KOPT-K1 (cell line): ENCODE results near the gene RYR3.

Experiments
- H3K27ac ChIP-seq: fragments of 200-600 bp; sonication (generic); 2 replicates; pipeline ENCODE4 v1.5.1; 2016; ENCODE audit warnings: antibody characterized with exemption, mild to moderate bottlenecking, low read depth, low read length; ENCODE audit not compliant: poor library complexity, severe bottlenecking
- H3K36me3 ChIP-seq: fragments of 200-600 bp; sonication (generic); 2 replicates; pipeline ENCODE4 v1.5.1; 2017; ENCODE audit warnings: antibody characterized with exemption, mild to moderate bottlenecking, low read length, moderate library complexity; ENCODE audit not compliant: insufficient read depth
- H3K9me3 ChIP-seq: fragments of 200-600 bp; sonication (generic); 2 replicates; pipeline ENCODE4 v1.5.1; 2017; ENCODE audit warnings: antibody characterized with exemption, low read length, mild to moderate bottlenecking; ENCODE audit not compliant: insufficient read depth, poor library complexity, severe bottlenecking

Gene RYR3

DNA sequence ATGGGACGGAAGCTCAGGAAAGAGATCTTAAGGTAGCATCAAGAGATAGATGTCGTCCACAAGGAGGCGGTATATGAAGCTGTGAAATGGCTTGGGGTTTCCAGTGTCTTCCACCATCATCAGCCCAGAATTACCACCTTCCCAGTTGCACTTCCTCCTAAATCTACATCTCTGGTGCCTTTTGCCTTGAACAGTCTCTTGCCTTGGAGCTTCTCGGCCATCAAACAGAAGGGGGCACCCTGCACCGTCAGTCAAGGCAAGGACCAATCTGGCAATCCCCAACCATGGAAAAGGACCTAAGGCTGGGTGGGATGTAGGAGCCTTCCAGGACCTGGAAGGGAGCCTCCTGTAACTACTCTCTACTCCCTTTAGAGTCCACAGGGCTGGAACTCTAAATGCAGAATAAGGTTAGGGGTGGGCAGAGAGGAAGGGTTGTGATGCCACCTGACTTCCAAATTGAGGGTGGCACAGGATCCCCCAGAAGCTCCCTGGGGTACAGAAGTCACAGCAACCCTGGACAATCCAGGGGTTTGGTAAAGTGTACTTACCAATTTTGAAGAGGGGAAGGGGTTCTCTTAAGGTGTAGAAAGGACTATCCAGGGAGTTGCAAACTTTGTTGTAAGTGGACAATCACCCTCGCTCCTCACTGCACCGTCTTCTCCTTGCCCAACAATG lies 1.0 kb upstream of the RYR3 start:
- no peaks in the 10 kb centered on the region for H3K36me3 ChIP-seq
- no peak overlapping the region for H3K27ac ChIP-seq
- no peaks in the 10 kb centered on the region for H3K9me3 ChIP-seq

- Histone ChIP-seq H3K27ac (no peak overlapping the region), H3K36me3 (no peaks in the 10 kb centered on the region), H3K9me3 (no peaks in the 10 kb centered on the region)
These were observed 675 bp downstream of the RYR3 start for GRCh38 chr15:33311312-33311971.

GRCh38 chr15:33313491-33313890 lies 2.7 kb downstream of the RYR3 start:
- Histone ChIP-seq H3K9me3 (no peaks in the 10 kb centered on the region), H3K36me3 (no peaks in the 10 kb centered on the region), H3K27ac (no peak overlapping the region)

DNA sequence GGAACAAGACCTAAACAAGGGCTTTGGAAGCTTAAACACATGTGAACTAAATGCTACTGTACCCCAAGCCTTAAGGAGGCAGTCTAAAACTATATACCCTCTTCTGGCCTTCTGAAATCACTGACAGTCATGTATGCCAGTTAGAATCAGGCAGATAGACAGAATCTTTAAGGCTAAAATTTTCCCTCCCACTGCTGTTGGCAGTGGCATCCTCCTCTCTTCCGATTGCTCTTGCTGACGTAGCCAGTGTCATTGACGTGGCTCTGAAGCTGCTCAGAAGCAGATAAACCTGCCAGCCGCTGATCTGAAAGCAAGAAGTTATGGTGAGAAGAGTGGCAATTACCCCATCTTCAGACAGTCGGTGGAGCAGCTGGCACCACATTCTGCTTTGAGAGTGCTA lies 3.3 kb downstream of the RYR3 start:
- Histone ChIP-seq H3K36me3 (no peaks in the 10 kb centered on the region), H3K27ac (no peak overlapping the region), H3K9me3 (no peaks in the 10 kb centered on the region)

GRCh38 chr15:33315044-33315443 lies 4.3 kb downstream of the RYR3 start:
- H3K27ac ChIP-seq, result no peak overlapping the region
- no peaks in the 10 kb centered on the region for H3K36me3 ChIP-seq
- no peaks in the 10 kb centered on the region for H3K9me3 ChIP-seq

DNA sequence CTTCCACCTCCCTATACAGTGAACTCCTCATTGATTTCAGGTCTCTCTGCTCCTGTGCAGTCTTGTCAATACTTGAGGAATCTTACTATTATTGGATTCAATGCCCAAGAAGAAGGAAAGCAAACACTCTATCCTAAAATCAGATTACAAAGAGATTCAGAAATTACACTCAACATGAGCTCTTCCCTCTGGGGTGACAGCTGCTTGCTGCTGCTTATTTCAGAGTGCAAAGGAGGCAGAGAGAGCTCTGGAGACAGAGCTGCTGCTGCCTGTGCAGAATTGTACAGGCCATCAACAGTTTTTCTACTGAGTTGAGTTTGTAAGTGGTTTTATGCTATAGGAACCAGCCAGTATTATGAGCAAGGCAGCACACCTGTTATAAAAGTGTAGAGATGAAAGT lies 7.1 kb downstream of the RYR3 start:
- no peaks in the 10 kb centered on the region for H3K36me3 ChIP-seq
- no peaks in the 10 kb centered on the region for H3K9me3 ChIP-seq
- no peak overlapping the region for H3K27ac ChIP-seq

DNA sequence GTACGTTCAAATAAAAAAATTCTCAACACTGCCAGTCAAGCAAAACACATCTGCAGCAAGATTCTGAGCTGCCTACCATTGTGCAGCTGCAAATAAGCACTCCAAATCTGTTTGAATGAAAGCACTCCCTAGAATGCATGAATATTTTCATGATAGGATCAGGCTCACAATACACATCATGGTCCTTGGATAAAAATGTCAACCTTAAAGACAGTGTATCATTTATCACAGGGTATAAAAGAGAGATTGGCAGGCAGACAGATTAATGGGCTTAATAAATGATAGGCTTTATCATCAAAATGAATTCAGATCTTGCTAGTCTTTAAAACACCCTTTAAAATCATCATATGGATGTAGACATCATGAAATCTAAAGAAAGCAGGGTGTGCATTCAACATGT lies 9.2 kb downstream of the RYR3 start:
- no peaks in the 10 kb centered on the region for H3K36me3 ChIP-seq
- no peaks in the 10 kb centered on the region for H3K9me3 ChIP-seq
- no peak overlapping the region for H3K27ac ChIP-seq

DNA sequence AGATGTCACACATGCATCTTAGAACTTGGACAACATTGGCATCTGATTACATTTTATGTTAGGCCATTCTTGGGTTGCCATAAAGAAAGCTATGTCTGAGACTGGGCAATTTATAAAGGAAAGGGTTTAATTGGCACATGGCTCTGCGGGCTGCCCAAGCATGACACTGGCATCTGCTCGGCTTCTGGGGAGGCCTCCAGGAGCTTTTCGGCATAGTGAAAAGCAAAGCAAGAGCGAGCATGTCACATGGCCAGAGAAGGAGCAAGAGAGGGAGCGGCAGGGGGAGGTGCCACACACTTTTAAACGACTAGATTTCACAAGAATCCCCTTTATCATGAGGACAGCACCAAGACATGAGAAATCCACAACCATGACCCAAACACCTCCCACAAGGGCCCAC lies 11.3 kb downstream of the RYR3 start:
- H3K27ac ChIP-seq, result no peak overlapping the region
- no peaks in the 10 kb centered on the region for H3K9me3 ChIP-seq
- H3K36me3 ChIP-seq, result no peaks in the 10 kb centered on the region

- no peak overlapping the region for H3K27ac ChIP-seq
- H3K9me3 ChIP-seq, result no peaks in the 10 kb centered on the region
- H3K36me3 ChIP-seq, result no peaks in the 10 kb centered on the region
These were observed 13.8 kb downstream of the RYR3 start for GRCh38 chr15:33324609-33325008.

DNA sequence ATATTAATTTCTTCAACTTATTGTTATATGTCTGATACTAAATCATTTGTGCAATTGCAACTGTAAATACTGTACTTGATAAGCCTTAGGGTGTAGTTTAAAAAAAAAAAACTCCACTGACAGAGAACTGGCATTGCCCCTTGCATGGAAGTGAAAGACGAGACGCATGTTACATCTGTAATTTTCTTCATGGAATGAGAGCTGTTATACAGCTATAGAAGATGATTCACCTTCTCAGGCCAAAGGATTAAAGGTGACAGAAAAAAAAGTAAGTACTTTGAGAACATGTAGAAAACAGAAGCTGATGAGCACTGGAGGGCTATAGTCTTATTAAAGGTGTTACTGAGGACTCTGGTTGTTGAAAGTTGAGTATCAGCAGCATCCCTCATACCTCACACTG lies 16.1 kb downstream of the RYR3 start:
- Histone ChIP-seq H3K9me3 (no peaks in the 10 kb centered on the region), H3K27ac (no peak overlapping the region), H3K36me3 (no peaks in the 10 kb centered on the region)

- H3K27ac ChIP-seq, result no peak overlapping the region
- no peaks in the 10 kb centered on the region for H3K36me3 ChIP-seq
- no peaks in the 10 kb centered on the region for H3K9me3 ChIP-seq
These were observed 17.3 kb downstream of the RYR3 start for GRCh38 chr15:33328106-33328505.

DNA sequence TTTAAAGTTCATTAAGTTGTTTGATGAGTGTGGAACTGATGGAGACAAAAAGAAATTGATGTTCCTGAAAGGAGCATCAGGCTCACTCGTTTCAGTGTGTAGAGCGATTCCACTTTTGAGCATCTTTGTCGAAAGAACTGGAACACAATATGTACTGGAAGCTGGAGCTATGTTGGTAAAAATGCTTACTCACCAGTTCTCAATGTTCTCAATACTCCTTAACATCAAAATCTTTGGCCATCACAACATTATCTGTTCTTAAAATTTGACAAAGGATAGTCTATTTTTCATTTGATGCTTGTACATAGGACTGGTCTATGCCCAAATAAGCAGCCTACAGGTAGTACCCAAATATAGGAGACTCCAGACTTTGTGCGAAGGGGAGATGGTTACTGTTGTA lies 18.7 kb downstream of the RYR3 start:
- Histone ChIP-seq H3K36me3 (no peaks in the 10 kb centered on the region), H3K27ac (no peak overlapping the region), H3K9me3 (no peaks in the 10 kb centered on the region)

DNA sequence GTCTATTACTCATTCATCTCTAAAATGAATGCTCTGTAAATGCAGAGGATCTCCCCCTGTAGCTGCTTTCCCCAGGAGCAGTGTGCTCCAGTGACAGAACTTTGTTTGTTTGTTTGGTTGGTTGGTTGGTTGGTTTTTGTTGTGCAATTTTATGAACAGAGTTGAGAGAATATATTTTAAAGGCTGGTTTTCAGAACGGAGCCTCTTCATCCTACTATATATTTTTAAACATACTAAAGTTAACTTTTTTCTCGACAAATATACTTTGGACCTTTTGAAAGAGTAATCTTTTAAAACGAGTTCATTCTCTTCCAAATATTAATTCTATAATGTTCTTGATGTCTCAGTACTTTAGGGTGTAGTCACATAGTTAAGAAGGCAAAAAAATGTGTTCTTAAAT lies 20.2 kb downstream of the RYR3 start:
- H3K27ac ChIP-seq, result no peak overlapping the region
- H3K36me3 ChIP-seq, result no peaks in the 10 kb centered on the region
- no peaks in the 10 kb centered on the region for H3K9me3 ChIP-seq

DNA sequence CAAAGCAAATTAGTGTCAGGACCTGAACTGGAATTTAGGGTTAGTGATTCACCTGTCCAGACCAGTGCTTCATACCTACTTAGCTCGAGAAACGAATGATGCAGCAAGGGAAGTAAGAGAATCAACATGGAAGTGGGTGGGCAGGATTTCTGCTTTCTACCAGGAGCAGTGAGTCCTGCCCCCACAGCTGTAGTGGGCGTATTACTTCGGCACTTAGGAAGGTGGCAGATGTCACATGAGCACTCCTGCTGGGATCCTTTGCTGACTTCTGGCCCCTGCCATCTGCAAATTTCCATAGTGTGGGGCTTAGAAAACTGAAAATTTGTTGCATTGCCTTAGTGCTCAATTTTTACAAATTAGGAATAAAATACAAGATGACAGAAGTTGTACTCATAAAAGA lies 31.2 kb downstream of the RYR3 start:
- no peaks in the 10 kb centered on the region for H3K36me3 ChIP-seq
- H3K9me3 ChIP-seq, result no peaks in the 10 kb centered on the region
- no peak overlapping the region for H3K27ac ChIP-seq

GRCh38 chr15:33343275-33343674 lies 32.5 kb downstream of the RYR3 start:
- no peaks in the 10 kb centered on the region for H3K9me3 ChIP-seq
- H3K27ac ChIP-seq, result no peak overlapping the region
- no peaks in the 10 kb centered on the region for H3K36me3 ChIP-seq

DNA sequence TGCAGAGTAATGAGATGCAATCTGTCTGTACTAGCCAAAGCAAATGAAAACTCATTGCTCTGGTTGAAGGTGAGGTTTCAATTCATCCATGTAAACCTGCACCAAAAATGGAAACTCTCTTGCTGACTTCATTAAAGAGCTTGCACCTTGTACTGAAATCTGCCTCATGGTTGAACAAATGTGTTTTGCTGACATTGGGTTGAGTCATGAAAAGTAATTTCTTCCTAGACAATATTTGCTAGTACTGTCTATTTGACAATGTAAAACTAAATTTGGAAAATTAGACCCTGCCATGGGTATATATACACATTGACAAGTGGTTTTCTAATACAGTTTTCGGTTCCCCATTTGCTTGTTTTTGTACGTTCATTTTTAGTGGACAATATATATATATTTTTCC lies 33.3 kb downstream of the RYR3 start:
- no peak overlapping the region for H3K27ac ChIP-seq
- H3K9me3 ChIP-seq, result no peaks in the 10 kb centered on the region
- H3K36me3 ChIP-seq, result no peaks in the 10 kb centered on the region
